NT2/D1 (cell line): ENCODE measurements around the gene DAPK1.

Experiments
- DNase-seq: peaks from one replicate; pipeline ENCODE4 v3.0.0-alpha.2; 2011; ENCODE audit warnings: low read depth, low spot score
- H3K27me3 ChIP-seq: 2 replicates; pipeline ENCODE4 v1.6.0; 2011; ENCODE audit warnings: mild to moderate bottlenecking; ENCODE audit not compliant: insufficient read length, insufficient read depth
- H3K36me3 ChIP-seq: 2 replicates; pipeline ENCODE4 v1.6.1; 2011; ENCODE audit warnings: mild to moderate bottlenecking, low read length, mixed read lengths; ENCODE audit not compliant: insufficient read depth, insufficient read length
- H3K4me1 ChIP-seq: 2 replicates; pipeline ENCODE4 v1.5.1; 2011; ENCODE audit not compliant: insufficient read depth, insufficient read length
- H3K4me3 ChIP-seq: 2 replicates; pipeline ENCODE4 v1.5.1; 2011; ENCODE audit warnings: low read depth; ENCODE audit not compliant: insufficient read length
- H3K9ac ChIP-seq: 2 replicates; pipeline ENCODE4 v1.6.0; 2011; ENCODE audit warnings: low read depth; ENCODE audit not compliant: insufficient read length
- H3K9me3 ChIP-seq: 2 replicates; pipeline ENCODE4 v1.5.1; 2011; ENCODE audit warnings: mild to moderate bottlenecking, low read length; ENCODE audit not compliant: insufficient read depth
- SUZ12 ChIP-seq: IDR thresholded peaks from 2 replicates; pipeline ENCODE4 v1.6.1; 2011; ENCODE audit not compliant: insufficient read length, insufficient read depth; ENCODE audit errors: extremely low read depth
- YY1 ChIP-seq: IDR thresholded peaks from 2 replicates; pipeline ENCODE4 v1.6.1; 2011; ENCODE audit not compliant: insufficient read length, insufficient read depth
- ZNF274 ChIP-seq: IDR thresholded peaks from 2 replicates; pipeline ENCODE4 v1.6.1; 2011; ENCODE audit warnings: mild to moderate bottlenecking, low read depth, low read length

DAPK1 gene

GRCh38 chr9:87749335-87750035 is 251.8 kb downstream of the DAPK1 start:
- H3K4me3 ChIP-seq: no peak overlapping the region
- TF ChIP-seq YY1 (no peak), ZNF274 (no peak), SUZ12 (no peak)
- H3K4me1 ChIP-seq: no peaks in the 10 kb centered on the region
- DNase-seq: no peak
- no peak overlapping the region for H3K9ac ChIP-seq
- peaks cover 14% of the 10 kb centered on the region for H3K9me3 ChIP-seq
- H3K27me3 ChIP-seq: no peaks in the 10 kb centered on the region
- H3K36me3 ChIP-seq: no peaks in the 10 kb centered on the region

- Histone ChIP-seq H3K4me1 (no peaks in the 10 kb centered on the region), H3K36me3 (no peaks in the 10 kb centered on the region), H3K4me3 (no peak overlapping the region), H3K27me3 (no peaks in the 10 kb centered on the region), H3K9ac (no peak overlapping the region), H3K9me3 (peaks cover 14% of the 10 kb centered on the region)
- TF ChIP-seq SUZ12: no peak
- TF ChIP-seq YY1: no peak
- TF ChIP-seq ZNF274: no peak
- DNase-seq: no peak
Observed at GRCh38 chr9:87750726-87751125, 253.1 kb downstream of the DAPK1 start.

- Histone ChIP-seq H3K4me3 (no peak overlapping the region), H3K36me3 (no peaks in the 10 kb centered on the region), H3K4me1 (no peaks in the 10 kb centered on the region), H3K9me3 (peaks cover 14% of the 10 kb centered on the region), H3K27me3 (no peaks in the 10 kb centered on the region), H3K9ac (no peak overlapping the region)
- DNase-seq: no peak
- TF ChIP-seq SUZ12 (no peak), YY1 (no peak), ZNF274 (no peak)
Observed at GRCh38 chr9:87751423-87751822, 253.8 kb downstream of the DAPK1 start.

- H3K36me3 ChIP-seq: no peaks in the 10 kb centered on the region
- no peaks in the 10 kb centered on the region for H3K4me1 ChIP-seq
- no peak for DNase-seq
- no peak overlapping the region for H3K9ac ChIP-seq
- no peaks in the 10 kb centered on the region for H3K27me3 ChIP-seq
- peaks cover 14% of the 10 kb centered on the region for H3K9me3 ChIP-seq
- no peak overlapping the region for H3K4me3 ChIP-seq
- TF ChIP-seq YY1 (no peak), SUZ12 (no peak), ZNF274 (no peak)
Observed at GRCh38 chr9:87751868-87752267, 254.2 kb downstream of the DAPK1 start.

- H3K9ac ChIP-seq: no peak overlapping the region
- no peaks in the 10 kb centered on the region for H3K27me3 ChIP-seq
- DNase-seq: no peak
- peaks cover 14% of the 10 kb centered on the region for H3K9me3 ChIP-seq
- TF ChIP-seq SUZ12: no peak
- TF ChIP-seq YY1: no peak
- no peak for TF ChIP-seq ZNF274
- H3K36me3 ChIP-seq: no peaks in the 10 kb centered on the region
- H3K4me3 ChIP-seq: no peak overlapping the region
- no peaks in the 10 kb centered on the region for H3K4me1 ChIP-seq
Observed at GRCh38 chr9:87753313-87753712, 255.6 kb downstream of the DAPK1 start.
